T-helper 22 cell (primary cell): ENCODE measurements around the gene CFAP92.

Experiments
- DNase-seq: peaks from one replicate; pipeline ENCODE4 v3.0.0-alpha.2; 2020; ENCODE audit warnings: low read depth

Gene CFAP92

DNA sequence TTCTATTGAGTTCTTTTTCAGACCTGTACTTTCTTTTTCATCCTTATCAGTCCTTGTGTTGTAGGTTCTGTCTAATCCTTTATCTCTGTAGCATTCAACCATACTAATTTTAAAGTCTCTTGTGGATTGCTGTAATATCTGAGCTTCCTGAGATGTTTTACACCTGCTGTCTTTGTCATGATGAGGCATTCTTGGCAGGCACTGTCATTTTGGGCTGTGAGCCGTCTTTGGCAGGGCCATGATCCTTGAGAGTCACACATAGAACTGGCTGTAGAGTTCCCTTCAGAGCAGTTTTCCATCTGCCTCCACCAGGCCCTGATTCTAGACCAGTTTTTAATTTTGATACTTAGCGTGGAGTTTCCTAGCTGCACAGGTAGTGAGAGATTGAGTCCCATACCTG, 13.9 kb upstream of the CFAP92 start:
- DNase-seq, result no peak

DNA sequence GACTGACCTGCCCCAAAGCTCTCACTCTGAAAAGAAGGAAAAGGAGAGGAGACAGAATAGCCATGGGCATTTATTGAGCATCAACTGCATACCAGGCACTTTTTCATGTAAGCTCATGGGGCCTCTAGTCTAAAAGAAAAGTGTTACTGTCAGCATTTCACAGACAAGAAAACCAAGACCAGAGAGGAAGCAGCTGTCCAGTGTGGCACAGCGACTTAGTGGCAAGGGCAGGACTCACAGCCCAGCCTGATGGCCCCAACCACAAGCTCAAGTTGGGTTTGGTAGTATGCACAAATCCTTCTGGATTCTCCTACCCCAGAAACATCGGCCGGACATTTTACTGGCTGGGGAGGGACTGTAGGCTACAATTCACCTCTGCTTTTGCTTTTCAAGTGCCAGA, 13.0 kb upstream of the CFAP92 start:
- DNase-seq, result no peak

DNA sequence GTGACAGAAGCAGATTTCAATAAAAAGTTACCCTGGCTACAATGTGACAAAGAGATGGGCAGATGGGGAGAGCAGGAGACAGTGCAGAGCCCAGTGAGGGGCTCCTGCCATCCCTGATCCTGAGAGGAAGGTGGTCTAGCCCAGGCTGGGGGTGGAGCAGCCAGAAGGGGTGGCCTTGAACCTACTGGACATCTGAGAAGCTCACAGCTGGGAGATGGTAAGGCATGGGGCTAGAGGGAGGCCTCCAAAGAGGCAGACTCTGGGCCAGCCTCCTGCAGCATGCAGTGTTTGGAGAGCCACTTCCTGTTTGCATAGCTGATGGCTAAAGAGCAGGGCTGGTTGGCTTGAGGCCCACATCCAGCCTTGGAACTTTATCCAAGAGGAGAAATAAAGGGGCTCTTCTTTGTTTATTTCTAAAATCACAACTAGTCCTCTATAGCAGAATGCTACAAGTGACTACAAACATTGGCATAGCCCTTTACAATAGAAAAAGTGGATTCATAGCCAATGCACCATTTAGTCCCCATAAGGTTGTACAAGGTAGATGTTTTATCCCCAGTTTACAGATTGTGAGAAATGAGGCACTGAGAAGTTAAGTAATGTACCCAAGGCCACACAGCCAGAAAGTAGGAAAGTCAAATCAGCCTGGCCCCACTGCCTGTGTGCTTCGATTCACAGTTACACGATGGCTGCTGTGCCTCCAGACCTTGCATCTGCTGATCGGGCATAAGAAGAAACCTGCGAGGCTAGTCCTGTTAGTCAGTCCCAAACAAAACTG, 11.8 kb upstream of the CFAP92 start:
- DNase-seq, result no peak

DNA sequence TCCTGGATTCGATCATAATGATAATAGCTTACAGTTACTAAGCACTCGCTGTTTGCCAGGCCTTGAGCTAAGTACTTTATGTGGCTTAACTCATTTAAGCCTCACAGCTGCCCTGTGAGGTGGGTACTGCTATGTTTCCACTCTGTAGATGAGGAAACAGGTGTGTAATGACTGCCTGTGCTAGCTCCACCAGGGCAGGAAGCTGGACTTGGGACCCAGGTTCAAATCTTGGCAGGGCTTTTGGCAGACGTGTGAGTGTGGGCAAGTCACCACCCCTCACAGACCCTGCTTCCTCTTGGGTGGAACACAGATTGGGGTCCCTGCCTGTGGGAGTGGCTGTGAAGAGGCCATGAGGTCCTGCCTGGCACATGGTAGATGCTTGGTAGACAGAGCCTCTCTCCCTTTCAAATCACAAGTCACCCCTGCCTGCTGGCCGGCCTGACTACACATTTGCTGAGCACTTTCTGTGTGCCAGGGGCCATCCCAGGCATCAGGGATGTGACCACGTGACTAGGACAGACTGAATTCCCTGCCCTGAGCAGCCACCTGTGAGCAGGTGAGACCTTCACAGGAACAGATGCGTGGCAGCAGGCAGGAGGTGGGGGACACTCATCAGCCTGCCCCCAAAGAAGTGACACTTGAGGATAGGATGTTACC, 10.9 kb upstream of the CFAP92 start:
- no peak for DNase-seq

DNA sequence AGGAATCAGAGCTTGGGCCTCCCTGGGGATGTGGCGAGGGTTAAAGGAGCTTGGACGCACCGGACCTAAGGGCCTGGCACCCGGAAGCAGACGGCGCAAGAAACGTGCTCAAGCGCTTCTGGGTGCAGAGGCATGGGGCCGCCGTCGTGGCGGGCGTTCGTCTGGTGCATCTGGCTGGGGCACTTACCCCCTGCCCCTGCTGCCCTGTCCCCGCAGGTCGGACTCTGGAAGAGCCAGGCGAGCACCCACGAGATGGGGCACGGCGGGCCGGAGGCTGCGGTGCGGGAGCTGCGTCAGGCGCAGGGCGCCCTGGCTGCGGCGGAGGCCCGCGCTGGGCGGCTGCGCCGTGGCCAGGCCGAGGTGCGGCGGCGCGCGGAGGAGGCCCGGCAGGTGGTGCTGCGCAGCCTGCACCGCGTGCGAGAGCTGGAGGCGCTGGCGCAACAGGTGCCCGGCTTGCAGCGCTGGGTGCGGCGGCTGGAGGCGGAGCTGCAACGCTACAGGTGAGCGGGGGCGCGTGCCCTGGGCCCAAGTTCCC, 9.8 kb upstream of the CFAP92 start:
- no peak for DNase-seq

DNA sequence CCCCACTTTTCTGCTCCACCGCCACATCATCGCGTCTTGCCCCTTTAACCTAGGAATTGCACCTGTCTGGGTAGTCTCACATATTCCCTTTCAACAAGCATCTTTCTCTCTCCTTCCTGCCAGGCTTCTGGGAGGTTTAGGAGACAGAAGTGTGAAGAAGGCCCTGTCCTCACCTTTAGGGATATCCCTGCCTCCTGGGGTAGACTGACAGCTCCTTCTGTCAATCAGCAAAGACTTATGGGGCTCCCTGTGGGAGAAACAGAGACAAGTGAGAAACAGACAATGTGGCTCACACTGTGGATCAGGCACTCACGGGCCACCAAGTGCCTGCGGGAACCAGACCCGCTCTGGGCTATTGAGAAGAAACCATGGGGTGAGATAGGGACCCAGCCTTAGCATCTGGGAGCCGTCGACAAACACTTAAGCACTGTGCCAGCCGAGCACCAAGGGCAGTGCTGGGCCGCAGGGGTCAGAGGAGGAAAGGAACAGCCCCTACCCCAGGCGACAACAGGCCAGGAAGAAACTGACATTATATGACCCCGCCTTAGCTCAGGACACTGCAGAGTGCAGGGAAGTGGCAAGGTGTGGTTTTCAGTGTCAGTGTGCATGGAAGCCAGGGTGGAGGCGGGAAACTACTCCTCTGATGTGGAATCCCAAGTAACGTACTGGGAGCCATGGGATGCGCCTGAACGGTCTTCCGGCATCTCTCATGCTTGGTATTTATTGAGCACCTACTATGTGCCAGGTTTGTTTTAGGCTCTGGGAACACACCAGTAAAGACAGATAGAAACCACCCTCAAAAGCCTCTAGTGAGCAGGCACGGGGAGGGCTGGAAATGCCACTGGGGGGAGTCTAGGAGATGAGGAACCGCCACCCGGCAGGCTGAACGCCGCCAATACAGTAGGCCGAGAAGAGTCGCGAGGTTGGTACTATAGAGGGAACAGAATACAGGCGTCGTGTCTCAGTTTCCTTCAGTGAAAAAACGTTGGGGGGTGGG, 9.0 kb upstream of the CFAP92 start:
- DNase-seq, result no peak

DNA sequence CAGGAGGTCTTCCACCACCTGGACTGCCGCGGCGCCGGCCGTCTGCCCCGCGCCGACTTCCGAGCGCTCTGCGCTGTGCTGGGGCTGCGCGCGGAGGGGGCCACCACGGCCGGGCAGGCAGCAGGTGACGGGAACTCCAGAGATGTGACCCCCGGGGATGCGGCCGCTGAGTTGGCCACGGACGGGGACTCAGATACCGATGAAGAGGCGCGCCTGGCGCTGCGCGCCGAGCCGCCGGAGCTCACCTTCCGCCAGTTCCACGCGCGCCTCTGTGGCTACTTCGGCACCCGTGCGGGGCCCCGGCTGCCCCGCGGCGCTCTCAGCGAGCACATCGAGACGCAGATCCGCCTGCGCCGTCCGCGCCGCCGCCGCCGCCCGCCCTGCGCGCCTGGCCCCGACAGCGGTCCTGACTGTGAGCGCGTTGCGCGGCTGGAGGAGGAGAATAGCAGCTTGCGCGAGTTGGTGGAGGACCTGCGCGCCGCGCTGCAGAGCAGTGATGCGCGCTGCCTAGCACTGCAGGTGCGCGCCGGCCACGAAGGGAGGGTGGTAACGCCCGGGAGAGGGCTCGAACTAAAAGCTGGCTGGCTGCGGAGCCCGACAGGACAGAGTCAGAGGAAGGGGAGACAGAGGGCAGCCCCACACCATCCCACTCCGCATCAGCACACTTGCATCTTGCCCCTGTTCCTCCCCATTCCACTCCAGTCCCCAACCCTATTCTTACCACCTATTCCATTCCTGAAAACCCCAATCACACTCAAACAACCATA, 8.1 kb upstream of the CFAP92 start:
- DNase-seq, result no peak

DNA sequence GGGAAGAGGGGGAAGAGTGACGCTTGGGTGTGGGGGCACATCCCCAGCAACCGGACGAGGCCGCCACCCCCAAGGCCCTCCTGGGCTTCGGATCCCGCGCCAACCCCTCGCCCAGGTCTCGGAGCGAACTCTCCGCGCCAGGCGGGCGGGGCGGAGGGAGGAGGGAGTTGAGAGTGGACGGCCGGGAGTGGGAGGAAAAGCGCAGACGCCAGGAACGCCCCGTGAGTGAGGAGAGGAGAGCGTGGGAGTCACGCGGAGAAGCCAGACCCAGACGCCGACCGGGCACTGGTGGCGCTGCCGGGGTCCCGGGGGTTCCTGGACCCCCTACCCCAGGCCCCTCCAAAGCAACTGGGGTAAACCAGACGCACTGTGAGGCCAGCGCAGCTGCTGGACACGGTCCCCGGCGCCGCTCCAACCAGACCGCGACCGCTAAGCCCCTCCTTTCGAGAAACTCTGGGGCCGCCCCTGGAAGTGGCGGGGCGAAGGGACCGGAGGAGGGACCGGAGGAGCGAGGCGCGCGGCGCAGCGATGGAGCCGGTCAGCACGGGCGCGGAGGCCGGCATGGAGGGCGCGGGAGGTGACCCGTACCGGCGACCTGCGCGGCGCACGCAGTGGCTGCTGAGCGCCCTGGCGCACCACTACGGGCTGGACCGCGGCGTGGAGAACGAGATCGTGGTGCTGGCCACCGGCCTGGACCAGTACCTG, 7.4 kb upstream of the CFAP92 start, which contains the start of gene EFCC1:
EFCC1 (plus strand) TSS at position 204 of the 705 bp plus-strand sequence; CDS start at position 529, 325 bp downstream.
- no peak for DNase-seq

DNA sequence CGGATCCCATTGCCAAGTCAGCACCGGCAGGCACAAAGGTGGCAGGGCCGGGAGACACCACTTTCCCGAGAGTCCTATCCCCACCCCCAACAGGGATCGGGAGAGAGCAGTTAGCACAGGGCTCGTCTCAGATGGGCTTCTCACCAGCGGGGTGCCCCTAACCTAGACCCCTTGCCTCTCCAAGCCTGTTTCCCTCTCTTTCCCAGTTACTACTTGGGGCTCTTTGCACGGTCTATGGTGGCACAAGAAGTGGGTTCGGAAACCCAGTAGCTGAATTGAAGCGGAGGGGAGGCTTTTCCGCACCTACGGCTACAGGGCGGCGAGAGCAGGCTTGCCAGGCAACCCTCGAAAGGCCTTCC, 6.8 kb upstream of the CFAP92 start:
- DNase-seq, result no peak

DNA sequence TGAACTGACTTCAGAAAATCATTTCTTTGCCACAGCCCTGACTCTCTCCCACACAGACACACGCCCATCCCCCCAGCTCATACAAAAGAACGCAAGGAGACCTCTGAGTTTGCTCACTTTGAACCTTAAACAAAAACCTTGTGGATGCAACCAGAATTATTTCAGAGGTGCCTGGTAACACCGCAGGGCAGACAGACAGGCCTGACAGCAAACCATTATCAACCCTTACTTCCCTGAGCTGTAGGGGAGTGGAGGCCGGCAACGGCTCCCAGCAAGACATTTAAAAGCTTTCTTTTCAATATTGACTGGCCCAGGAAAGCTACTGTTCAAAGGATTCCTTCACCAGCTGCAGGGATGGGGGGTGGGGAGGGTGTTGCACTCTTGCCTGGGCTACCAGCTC, 5.2 kb upstream of the CFAP92 start:
- DNase-seq, result no peak

DNA sequence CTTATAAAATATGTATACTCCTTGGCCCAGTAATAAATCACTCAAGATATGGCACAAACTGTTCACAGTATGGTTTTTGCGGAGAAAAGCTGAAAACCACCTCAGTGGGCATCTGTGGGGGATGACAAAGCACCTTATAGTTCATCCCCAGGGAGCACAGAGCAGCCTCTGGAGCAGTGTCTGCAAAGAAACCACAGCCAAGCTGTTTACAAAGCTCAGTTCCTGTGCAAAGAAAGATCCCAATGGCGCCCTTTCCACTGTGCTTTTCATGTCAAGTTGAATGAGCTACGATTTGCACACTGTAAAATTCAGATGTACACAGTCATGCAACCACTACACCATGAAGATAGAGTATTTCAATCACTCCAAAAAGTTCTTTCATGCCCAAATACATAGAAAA, 4.7 kb upstream of the CFAP92 start:
- no peak for DNase-seq

DNA sequence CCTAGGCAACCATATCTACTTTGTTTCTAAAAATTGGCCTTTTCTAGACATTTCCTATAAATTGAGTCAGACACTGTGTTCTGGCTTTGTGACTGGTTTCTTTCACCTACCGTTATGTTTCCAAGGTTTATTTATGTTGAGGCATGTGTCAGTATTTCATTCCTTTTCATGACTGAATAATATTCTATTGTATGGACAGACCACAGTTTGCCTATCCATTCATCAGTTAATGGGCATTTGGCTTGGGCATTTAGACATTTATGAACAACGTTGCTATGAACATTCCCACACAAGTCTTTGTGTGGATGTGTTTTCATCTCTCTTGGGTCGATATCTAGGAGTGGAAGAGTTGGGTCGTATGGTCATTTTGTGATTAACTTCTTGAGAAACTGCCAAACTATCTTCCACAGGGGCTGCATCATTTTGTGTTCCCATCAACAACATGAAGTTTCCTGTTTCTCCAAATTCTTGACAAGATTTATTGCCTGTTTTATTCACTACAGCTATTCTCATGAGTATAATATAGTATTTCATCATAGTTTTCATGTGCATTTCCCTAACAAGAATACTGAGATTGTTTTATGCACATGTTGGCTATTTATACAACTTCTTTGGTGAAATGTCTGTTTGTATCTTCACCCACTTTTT, 3.7 kb upstream of the CFAP92 start:
- DNase-seq, result no peak

DNA sequence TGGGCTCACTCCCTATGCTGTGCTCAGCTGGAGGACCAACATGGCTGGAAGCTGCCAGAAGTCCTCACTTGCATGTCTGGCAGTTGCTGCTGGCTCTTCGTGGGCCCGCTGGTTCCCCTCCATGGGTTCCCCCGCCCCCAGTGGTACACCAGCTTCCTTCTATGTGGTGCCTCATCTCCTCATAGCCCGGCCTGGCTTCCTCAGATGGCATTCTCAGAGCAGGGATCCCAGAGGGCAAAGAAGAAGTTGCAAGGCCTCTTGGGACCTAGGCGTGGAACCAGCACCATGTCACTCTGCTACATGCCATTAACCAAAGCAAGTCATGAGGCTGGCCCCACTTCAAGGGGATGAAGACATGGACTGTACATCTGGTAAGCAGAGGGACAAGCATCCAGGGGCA, 2.9 kb upstream of the CFAP92 start:
- DNase-seq, result no peak

DNA sequence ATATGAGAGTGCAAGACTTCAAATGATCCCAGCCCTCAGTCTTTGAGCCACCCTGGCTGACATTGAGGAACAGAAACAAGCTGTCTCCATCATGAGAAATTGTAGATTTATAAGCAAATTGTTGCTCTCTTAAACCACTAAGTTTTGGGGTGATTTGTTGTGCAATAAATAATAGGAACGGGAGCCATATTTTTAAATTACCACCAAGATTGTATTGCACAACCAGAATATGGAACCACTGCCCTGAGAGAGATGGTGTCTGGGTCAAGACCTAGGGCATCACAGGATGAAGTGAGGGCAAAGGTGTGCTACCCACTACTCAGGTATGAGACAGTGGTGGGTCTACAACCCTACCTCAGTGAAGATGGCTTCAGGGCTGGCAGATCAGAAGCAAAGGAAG, 2.3 kb upstream of the CFAP92 start:
- no peak for DNase-seq

DNA sequence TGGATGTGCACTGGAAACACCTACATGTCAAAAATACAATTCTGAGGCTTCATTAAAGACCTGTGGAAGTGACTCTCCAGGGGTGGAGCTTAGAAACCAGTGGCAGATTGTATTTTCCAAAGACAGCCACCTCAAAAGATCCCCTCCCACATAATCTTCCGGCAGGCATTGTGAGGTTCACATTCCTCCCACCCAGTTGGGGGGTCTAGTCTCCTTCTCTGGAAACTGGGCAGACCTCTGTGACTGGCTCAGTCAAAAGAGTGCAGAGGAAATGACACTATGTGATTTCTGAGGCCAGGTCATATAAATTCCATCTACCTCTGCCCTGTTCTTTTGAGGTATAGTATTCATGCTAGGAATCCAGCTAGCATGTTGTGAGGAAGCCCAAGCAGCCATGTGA, 1.9 kb upstream of the CFAP92 start:
- no peak for DNase-seq

DNA sequence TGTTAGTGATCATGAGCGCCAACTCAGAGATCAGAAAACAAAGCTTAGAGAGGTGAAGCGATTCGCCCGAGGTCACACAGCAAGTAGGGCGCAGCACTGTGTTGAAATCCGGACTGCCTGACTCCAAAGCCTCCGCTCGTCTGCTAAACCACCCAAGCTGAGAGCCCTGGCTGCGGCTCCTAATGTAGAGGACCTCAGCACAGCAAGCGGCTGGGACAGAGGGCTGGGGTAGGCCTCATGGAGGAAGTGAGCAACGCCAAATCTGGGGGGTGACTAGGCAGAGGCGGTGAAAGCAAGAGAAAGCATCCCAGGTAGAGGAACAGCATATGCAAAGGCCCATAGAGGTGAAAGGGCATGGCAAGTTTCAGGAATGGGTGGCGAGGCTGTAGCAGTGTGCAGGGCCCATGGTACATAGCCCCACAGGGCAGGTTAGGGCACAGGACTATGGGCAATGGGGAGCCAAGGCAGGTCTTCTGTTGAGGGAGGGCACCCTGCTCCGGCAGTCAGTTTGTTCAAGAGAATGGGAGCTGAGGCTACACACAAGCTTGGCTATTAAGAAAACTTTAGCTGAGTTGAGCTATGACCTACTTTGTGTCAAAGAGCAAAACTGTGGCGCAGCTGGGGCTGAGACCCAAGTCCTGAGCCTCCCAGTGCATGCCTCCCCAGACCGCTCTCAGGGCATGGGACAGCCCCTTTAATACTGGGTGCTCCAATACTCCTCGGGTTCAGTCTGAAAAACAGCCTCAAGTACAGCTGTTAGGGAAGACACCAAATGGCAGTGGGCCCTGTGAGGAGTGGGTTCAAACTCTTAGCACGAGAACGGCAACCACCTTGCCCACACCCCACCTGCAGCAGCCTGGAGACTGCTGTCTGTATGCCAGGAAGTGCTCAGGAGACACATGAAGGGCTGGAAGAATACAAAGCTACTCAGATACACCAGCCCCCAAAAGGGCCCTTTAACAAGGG, 988 bp upstream of the CFAP92 start:
- no peak for DNase-seq

DNA sequence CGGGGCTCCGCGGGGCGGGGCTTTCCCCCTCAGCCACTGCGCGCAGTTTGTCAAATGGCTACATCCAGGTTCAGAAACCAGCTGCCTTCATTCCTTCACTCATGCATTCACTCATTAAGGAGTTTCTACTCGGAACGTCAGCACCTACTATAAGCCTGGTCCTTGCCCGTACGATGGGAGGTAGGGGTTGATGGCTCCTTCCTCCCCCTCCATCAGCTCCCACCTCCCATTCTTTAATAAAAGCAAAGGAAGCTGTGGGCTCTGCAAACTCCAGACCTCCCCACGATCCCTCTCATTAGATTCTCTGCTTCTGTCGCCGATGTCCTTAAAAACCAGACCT, 267 bp upstream of the CFAP92 start:
- DNase-seq, result no peak

DNA sequence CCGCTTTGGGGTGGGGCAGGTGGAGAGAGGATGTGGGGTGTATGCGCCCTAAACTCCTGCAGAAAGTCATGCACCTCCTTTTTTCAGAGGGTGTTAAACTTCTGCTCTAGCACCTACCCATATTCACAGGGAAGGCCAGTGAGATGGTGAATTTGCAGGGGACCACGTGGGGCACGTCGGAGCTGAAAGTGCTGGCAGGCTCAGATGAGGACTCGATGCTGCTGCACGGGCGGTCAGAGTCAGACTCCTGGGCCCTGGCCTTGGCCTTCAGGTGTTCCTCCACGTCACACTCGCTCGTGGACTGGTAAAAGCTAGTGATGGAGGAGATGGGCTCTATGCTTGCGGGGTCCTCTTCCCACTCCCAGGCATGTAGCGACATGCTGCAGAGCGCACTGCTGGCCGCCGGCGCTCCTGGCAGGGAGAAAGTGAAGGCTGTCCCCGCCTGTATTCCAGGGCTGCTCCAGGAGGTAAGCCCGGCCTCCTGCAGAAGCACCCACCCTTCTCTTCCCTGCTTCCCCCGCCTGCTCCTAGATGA, 883 bp downstream of the CFAP92 start:
- DNase-seq, result no peak

DNA sequence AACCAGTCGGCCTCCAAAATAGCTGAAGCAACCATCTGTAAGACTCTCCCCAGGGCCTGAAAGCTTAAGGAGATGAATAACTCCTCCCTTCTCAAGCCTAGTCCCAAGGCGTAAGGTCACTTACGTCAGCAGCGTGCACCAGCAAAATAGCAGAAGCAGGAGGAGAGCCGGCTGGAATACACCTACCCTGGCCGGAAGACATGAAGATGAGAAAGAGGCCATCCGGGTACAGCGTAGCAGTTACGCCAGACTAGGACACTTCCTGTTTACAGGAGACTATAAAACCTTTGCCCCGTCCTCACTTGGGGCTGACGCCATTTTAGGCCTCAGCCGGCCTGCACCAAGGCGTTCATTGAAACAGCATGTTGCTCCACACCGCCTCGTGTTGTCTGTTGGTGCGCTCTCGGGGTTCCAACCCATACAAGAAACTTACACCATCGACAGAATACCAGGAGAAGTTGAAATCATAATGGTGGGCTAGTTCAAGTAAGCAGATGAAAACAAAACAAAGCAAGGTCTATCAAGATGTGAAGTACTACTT, 2.5 kb downstream of the CFAP92 start:
- DNase-seq, result no peak
